ENCODE results near the gene CHD5.

CHD5 gene

GRCh38 chr1:6152882-6153281 is 27.2 kb downstream of the CHD5 start:
- TF ChIP-seq CTCF (IDR thresholded peaks at IDR 0.05; ENCODE audit: low read depth, low read length, missing control alignments) = no peak
- H3K4me3 ChIP-seq (replicated peaks; ENCODE audit: low read depth, low read length) = no peak overlapping the region
- DNase-seq (ENCODE audit: extremely low read depth, low read depth) = no peak

- H3K4me3 ChIP-seq (replicated peaks; ENCODE audit: low read depth, low read length) = no peak overlapping the region
- no peak for DNase-seq (ENCODE audit: extremely low read depth, low read depth)
- no peak for TF ChIP-seq CTCF (IDR thresholded peaks at IDR 0.05; ENCODE audit: low read depth, low read length, missing control alignments)
Measured at GRCh38 chr1:6152181-6152580, 27.9 kb downstream of the CHD5 start.

GRCh38 chr1:6151291-6151822 is 28.8 kb downstream of the CHD5 start:
- TF ChIP-seq CTCF (IDR thresholded peaks at IDR 0.05; ENCODE audit: low read depth, low read length, missing control alignments) = no peak
- no peak overlapping the region for H3K4me3 ChIP-seq (replicated peaks; ENCODE audit: low read depth, low read length)
- no peak for DNase-seq (ENCODE audit: extremely low read depth, low read depth)

GRCh38 chr1:6150006-6150938 is 29.8 kb downstream of the CHD5 start:
- H3K4me3 ChIP-seq (replicated peaks; ENCODE audit: low read depth, low read length) = no peak overlapping the region
- no peak for DNase-seq (ENCODE audit: extremely low read depth, low read depth)
- no peak for TF ChIP-seq CTCF (IDR thresholded peaks at IDR 0.05; ENCODE audit: low read depth, low read length, missing control alignments)

- DNase-seq (ENCODE audit: extremely low read depth, low read depth) = no peak
- TF ChIP-seq CTCF (IDR thresholded peaks at IDR 0.05; ENCODE audit: low read depth, low read length, missing control alignments) = no peak
- no peak overlapping the region for H3K4me3 ChIP-seq (replicated peaks; ENCODE audit: low read depth, low read length)
Measured at GRCh38 chr1:6149597-6149996, 30.5 kb downstream of the CHD5 start.

- no peak overlapping the region for H3K4me3 ChIP-seq (replicated peaks; ENCODE audit: low read depth, low read length)
- no peak for DNase-seq (ENCODE audit: extremely low read depth, low read depth)
- no peak for TF ChIP-seq CTCF (IDR thresholded peaks at IDR 0.05; ENCODE audit: low read depth, low read length, missing control alignments)
Measured at GRCh38 chr1:6148497-6149241, 31.5 kb downstream of the CHD5 start.
